ENCODE data around the gene PSMB3.
A peak's percentile ranks its signal among the peaks of the same experiment; 100 is the strongest.

PSMB3 gene

DNA sequence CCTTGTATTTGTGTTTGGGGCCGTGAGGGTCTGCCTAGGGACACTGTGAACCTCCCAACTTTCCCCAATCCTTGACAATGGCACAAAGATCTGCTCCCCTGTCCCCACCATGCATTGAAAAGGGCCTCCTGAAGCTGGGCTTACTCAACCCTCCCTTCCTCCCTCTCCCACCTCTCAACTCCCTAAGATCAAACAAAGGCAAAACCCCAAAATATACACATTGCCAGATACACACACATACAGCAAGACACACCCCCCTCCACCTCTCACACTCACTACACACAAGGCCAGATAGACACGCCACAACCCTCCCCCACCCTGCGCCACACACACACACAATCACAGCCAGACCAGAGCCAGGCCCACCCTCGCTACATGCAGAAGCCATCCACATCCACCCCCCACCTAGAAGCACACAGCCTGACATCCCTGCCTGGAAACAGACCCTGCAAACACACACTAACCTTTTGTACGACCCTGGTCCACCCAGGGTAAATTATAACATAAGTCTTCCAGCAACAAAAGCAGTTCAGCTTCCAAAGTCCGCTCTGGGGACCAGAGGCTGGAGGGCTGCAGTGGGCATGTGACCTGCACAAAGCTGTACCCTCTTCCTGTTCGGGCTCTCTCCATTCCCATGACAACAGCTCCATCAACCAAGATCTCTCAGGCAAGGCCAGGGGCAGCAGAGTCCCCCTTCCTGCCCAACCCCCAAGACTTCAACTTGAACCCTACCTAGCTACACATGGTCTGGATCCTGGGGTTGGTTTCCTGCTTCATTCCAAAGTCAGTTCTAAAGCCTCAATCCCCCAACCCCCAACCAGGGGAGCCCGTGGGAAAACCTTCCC is 6.3 kb upstream of the PSMB3 start (continued):
- TF ChIP-seq ZNF138 (tag by site-specific recombination; IDR thresholded peaks at IDR 0.05; ENCODE audit: borderline replicate concordance) (no peak), GFI1B (tag by site-specific recombination; IDR thresholded peaks at IDR 0.05) (no peak), ZNF473 (tag by site-specific recombination; IDR thresholded peaks at IDR 0.05) (no peak), SP7 (tag by site-specific recombination; IDR thresholded peaks at IDR 0.05) (no peak), ZNF366 (tag by site-specific recombination; conservative IDR thresholded peaks at IDR 0.05) (no peak), ZSCAN30 (tag by site-specific recombination; IDR thresholded peaks at IDR 0.05) (no peak), ZNF830 (tag by site-specific recombination; IDR thresholded peaks at IDR 0.05; ENCODE audit: low read depth) (no peak), ZNF23 (tag by site-specific recombination; IDR thresholded peaks at IDR 0.05; ENCODE audit: borderline replicate concordance) (no peak), ZNF404 (tag by site-specific recombination; IDR thresholded peaks at IDR 0.05) (no peak), ZBTB1 (tag by site-specific recombination; IDR thresholded peaks at IDR 0.05) (no peak), SETDB1 (IDR thresholded peaks at IDR 0.05; ENCODE audit: insufficient read length, low read length) (no peak), ZNF544 (tag by site-specific recombination; IDR thresholded peaks at IDR 0.05) (no peak), PRDM1 (tag by site-specific recombination; IDR thresholded peaks at IDR 0.05) (no peak), ZBTB7A (tag by site-specific recombination; IDR thresholded peaks at IDR 0.05; ENCODE audit: low read depth) (no peak), ZNF785 (tag by site-specific recombination; IDR thresholded peaks at IDR 0.05) (no peak), ZNF423 (tag by site-specific recombination; IDR thresholded peaks at IDR 0.05) (no peak), SP2 (tag by site-specific recombination; IDR thresholded peaks at IDR 0.05) (no peak), ZNF792 (tag by site-specific recombination; IDR thresholded peaks at IDR 0.05) (no peak), ZNF596 (tag by site-specific recombination; IDR thresholded peaks at IDR 0.05) (no peak), ZNF76 (tag by site-specific recombination; IDR thresholded peaks at IDR 0.05; ENCODE audit: borderline replicate concordance, low read depth) (no peak), ZNF394 (tag by site-specific recombination; IDR thresholded peaks at IDR 0.05; ENCODE audit: borderline replicate concordance) (no peak), ZIC2 (tag by site-specific recombination; IDR thresholded peaks at IDR 0.05) (peak; percentile 20), ZNF140 (tag by site-specific recombination; IDR thresholded peaks at IDR 0.05) (no peak), ZNF561 (tag by site-specific recombination; IDR thresholded peaks at IDR 0.05; ENCODE audit: borderline replicate concordance) (no peak), ZNF202 (tag by site-specific recombination; IDR thresholded peaks at IDR 0.05; ENCODE audit: borderline replicate concordance) (no peak)
- TF ChIP-seq, protein P1, sequence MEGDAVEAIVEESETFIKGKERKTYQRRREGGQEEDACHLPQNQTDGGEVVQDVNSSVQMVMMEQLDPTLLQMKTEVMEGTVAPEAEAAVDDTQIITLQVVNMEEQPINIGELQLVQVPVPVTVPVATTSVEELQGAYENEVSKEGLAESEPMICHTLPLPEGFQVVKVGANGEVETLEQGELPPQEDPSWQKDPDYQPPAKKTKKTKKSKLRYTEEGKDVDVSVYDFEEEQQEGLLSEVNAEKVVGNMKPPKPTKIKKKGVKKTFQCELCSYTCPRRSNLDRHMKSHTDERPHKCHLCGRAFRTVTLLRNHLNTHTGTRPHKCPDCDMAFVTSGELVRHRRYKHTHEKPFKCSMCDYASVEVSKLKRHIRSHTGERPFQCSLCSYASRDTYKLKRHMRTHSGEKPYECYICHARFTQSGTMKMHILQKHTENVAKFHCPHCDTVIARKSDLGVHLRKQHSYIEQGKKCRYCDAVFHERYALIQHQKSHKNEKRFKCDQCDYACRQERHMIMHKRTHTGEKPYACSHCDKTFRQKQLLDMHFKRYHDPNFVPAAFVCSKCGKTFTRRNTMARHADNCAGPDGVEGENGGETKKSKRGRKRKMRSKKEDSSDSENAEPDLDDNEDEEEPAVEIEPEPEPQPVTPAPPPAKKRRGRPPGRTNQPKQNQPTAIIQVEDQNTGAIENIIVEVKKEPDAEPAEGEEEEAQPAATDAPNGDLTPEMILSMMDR (tag by site-specific recombination; IDR thresholded peaks at IDR 0.05): no peak
- TF ChIP-seq, protein P2, sequence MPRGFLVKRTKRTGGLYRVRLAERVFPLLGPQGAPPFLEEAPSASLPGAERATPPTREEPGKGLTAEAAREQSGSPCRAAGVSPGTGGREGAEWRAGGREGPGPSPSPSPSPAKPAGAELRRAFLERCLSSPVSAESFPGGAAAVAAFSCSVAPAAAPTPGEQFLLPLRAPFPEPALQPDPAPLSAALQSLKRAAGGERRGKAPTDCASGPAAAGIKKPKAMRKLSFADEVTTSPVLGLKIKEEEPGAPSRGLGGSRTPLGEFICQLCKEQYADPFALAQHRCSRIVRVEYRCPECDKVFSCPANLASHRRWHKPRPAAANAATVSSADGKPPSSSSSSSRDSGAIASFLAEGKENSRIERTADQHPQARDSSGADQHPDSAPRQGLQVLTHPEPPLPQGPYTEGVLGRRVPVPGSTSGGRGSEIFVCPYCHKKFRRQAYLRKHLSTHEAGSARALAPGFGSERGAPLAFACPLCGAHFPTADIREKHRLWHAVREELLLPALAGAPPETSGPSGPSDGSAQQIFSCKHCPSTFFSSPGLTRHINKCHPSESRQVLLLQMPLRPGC (tag by site-specific recombination; IDR thresholded peaks at IDR 0.05): peak; percentile 35; the same call in 1 of the 2 replicates
- TF ChIP-seq, protein P3, sequence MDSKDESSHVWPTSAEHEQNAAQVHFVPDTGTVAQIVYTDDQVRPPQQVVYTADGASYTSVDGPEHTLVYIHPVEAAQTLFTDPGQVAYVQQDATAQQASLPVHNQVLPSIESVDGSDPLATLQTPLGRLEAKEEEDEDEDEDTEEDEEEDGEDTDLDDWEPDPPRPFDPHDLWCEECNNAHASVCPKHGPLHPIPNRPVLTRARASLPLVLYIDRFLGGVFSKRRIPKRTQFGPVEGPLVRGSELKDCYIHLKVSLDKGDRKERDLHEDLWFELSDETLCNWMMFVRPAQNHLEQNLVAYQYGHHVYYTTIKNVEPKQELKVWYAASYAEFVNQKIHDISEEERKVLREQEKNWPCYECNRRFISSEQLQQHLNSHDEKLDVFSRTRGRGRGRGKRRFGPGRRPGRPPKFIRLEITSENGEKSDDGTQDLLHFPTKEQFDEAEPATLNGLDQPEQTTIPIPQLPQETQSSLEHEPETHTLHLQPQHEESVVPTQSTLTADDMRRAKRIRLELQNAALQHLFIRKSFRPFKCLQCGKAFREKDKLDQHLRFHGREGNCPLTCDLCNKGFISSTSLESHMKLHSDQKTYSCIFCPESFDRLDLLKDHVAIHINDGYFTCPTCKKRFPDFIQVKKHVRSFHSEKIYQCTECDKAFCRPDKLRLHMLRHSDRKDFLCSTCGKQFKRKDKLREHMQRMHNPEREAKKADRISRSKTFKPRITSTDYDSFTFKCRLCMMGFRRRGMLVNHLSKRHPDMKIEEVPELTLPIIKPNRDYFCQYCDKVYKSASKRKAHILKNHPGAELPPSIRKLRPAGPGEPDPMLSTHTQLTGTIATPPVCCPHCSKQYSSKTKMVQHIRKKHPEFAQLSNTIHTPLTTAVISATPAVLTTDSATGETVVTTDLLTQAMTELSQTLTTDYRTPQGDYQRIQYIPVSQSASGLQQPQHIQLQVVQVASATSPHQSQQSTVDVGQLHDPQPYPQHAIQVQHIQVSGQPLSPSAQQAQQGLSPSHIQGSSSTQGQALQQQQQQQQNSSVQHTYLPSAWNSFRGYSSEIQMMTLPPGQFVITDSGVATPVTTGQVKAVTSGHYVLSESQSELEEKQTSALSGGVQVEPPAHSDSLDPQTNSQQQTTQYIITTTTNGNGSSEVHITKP (tag by site-specific recombination; IDR thresholded peaks at IDR 0.05): no peak
- TF ChIP-seq, protein P4, sequence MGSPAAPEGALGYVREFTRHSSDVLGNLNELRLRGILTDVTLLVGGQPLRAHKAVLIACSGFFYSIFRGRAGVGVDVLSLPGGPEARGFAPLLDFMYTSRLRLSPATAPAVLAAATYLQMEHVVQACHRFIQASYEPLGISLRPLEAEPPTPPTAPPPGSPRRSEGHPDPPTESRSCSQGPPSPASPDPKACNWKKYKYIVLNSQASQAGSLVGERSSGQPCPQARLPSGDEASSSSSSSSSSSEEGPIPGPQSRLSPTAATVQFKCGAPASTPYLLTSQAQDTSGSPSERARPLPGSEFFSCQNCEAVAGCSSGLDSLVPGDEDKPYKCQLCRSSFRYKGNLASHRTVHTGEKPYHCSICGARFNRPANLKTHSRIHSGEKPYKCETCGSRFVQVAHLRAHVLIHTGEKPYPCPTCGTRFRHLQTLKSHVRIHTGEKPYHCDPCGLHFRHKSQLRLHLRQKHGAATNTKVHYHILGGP (tag by site-specific recombination; IDR thresholded peaks at IDR 0.05): no peak
- TF ChIP-seq, protein P5, sequence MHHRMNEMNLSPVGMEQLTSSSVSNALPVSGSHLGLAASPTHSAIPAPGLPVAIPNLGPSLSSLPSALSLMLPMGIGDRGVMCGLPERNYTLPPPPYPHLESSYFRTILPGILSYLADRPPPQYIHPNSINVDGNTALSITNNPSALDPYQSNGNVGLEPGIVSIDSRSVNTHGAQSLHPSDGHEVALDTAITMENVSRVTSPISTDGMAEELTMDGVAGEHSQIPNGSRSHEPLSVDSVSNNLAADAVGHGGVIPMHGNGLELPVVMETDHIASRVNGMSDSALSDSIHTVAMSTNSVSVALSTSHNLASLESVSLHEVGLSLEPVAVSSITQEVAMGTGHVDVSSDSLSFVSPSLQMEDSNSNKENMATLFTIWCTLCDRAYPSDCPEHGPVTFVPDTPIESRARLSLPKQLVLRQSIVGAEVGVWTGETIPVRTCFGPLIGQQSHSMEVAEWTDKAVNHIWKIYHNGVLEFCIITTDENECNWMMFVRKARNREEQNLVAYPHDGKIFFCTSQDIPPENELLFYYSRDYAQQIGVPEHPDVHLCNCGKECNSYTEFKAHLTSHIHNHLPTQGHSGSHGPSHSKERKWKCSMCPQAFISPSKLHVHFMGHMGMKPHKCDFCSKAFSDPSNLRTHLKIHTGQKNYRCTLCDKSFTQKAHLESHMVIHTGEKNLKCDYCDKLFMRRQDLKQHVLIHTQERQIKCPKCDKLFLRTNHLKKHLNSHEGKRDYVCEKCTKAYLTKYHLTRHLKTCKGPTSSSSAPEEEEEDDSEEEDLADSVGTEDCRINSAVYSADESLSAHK (tag by site-specific recombination; IDR thresholded peaks at IDR 0.05): no peak

All from HEK293 (cell line).